DOHH2 (cell line): Measurements from ENCODE around the gene NRBP1.

Experiments
- H3F3A ChIP-seq: fragments of 200-600 bp; sonication (generic), shearing (Covaris generic); 2 replicates; pipeline ENCODE4 v1.6.0; 2016; ENCODE audit warnings: antibody characterized with exemption, mild to moderate bottlenecking; ENCODE audit not compliant: control insufficient read depth, insufficient read depth
- H3K27ac ChIP-seq: fragments of 200-600 bp; sonication (generic); 2 replicates; pipeline ENCODE4 v1.5.1; 2014; ENCODE audit warnings: low read depth, mild to moderate bottlenecking, low read length, moderate library complexity
- H3K27me3 ChIP-seq: fragments of 200-600 bp; sonication (generic); 2 replicates; pipeline ENCODE4 v1.6.1; 2014; ENCODE audit warnings: mild to moderate bottlenecking, low read length, mixed read lengths; ENCODE audit not compliant: control insufficient read depth
- H3K36me3 ChIP-seq: fragments of 200-600 bp; sonication (generic); 2 replicates; pipeline ENCODE4 v1.6.1; 2014; ENCODE audit warnings: mild to moderate bottlenecking, low read length, moderate library complexity, mixed read lengths; ENCODE audit not compliant: control insufficient read depth
- H3K4me1 ChIP-seq: fragments of 200-600 bp; sonication (generic); 2 replicates; pipeline ENCODE4 v1.6.1; 2014; ENCODE audit warnings: mild to moderate bottlenecking, low read length, mixed read lengths; ENCODE audit not compliant: control insufficient read depth
- H3K4me2 ChIP-seq: fragments of 200-600 bp; sonication (generic); 2 replicates; pipeline ENCODE4 v1.6.0; 2014; ENCODE audit warnings: mild to moderate bottlenecking, low read length, moderate library complexity
- H3K4me3 ChIP-seq: fragments of 200-600 bp; sonication (generic); 2 replicates; pipeline ENCODE4 v1.5.1; 2014; ENCODE audit warnings: mild to moderate bottlenecking, low read length, mixed read lengths
- H3K79me2 ChIP-seq: fragments of 200-600 bp; sonication (generic); 2 replicates; pipeline ENCODE4 v1.6.1; 2014; ENCODE audit warnings: mild to moderate bottlenecking, low read length, mixed read lengths; ENCODE audit not compliant: control insufficient read depth
- H3K9me2 ChIP-seq: fragments of 200-600 bp; sonication (generic); replicated peaks from 2 replicates; pipeline ENCODE4 v1.6.1; 2014; ENCODE audit warnings: mild to moderate bottlenecking, low read length, mixed read lengths; ENCODE audit not compliant: control insufficient read depth
- H3K9me3 ChIP-seq: fragments of 200-600 bp; sonication (generic); 2 replicates; pipeline ENCODE4 v1.6.1; 2014; ENCODE audit warnings: antibody characterized with exemption, low read length, mixed read lengths; ENCODE audit not compliant: control insufficient read depth, insufficient read depth
- H4K20me1 ChIP-seq: fragments of 200-600 bp; sonication (generic); 2 replicates; pipeline ENCODE4 v1.6.0; 2014; ENCODE audit warnings: low read depth, mild to moderate bottlenecking, antibody characterized with exemption, low read length, moderate library complexity; ENCODE audit not compliant: control insufficient read depth, insufficient read depth
- CTCF ChIP-seq: fragments of 200-600 bp; sonication (generic); IDR thresholded peaks from one replicate; pipeline ENCODE4 v1.5.1; 2014; ENCODE audit warnings: antibody characterized with exemption, mild to moderate bottlenecking, low read depth, low read length; ENCODE audit not compliant: poor library complexity, severe bottlenecking
- EZH2phosphoT487 ChIP-seq: fragments of 200-600 bp; sonication (generic); IDR thresholded peaks from 2 replicates; pipeline ENCODE4 v1.6.1; 2017; ENCODE audit warnings: borderline replicate concordance, mild to moderate bottlenecking, antibody characterized with exemption, low read length, moderate library complexity, mixed read lengths

The NRBP1 gene

GRCh38 chr2:27390822-27391679, 37.4 kb upstream of the NRBP1 start:
- Histone ChIP-seq H3K4me1 (no peaks in the 10 kb centered on the region), H4K20me1 (peaks cover 12% of the 10 kb centered on the region; the same call in 1 of the 2 replicates), H3K36me3 (peaks cover 50% of the 10 kb centered on the region), H3F3A (no peaks in the 10 kb centered on the region; the same call in 1 of the 2 replicates), H3K27ac (no peak overlapping the region), H3K9me2 (no peaks in the 10 kb centered on the region), H3K9me3 (no peaks in the 10 kb centered on the region), H3K27me3 (no peaks in the 10 kb centered on the region), H3K79me2 (peaks cover 90% of the 10 kb centered on the region), H3K4me3 (no peak overlapping the region), H3K4me2 (no peak overlapping the region)
- TF ChIP-seq EZH2phosphoT487 (no peak), CTCF (no peak)

GRCh38 chr2:27393225-27393624, 35.2 kb upstream of the NRBP1 start:
- no peak overlapping the region for H3K4me3 ChIP-seq
- H3K79me2 ChIP-seq, result peaks cover 100% of the 10 kb centered on the region
- TF ChIP-seq CTCF, result no peak
- TF ChIP-seq EZH2phosphoT487, result no peak
- no peaks in the 10 kb centered on the region; the same call in 1 of the 2 replicates for H3F3A ChIP-seq
- H3K36me3 ChIP-seq, result peaks cover 45% of the 10 kb centered on the region
- H3K9me2 ChIP-seq, result no peaks in the 10 kb centered on the region
- H3K27ac ChIP-seq, result no peak overlapping the region
- H3K4me2 ChIP-seq, result no peak overlapping the region
- H3K9me3 ChIP-seq, result no peaks in the 10 kb centered on the region
- H4K20me1 ChIP-seq, result peaks cover 19% of the 10 kb centered on the region
- H3K4me1 ChIP-seq, result no peaks in the 10 kb centered on the region
- no peaks in the 10 kb centered on the region for H3K27me3 ChIP-seq

- Histone ChIP-seq H4K20me1 (peaks cover 16% of the 10 kb centered on the region; the same call in 1 of the 2 replicates), H3K79me2 (peaks cover 99% of the 10 kb centered on the region), H3K27ac (no peak overlapping the region), H3F3A (no peaks in the 10 kb centered on the region), H3K36me3 (peaks cover 53% of the 10 kb centered on the region), H3K27me3 (no peaks in the 10 kb centered on the region), H3K4me3 (no peak overlapping the region), H3K4me2 (no peak overlapping the region), H3K9me2 (no peaks in the 10 kb centered on the region), H3K4me1 (no peaks in the 10 kb centered on the region), H3K9me3 (no peaks in the 10 kb centered on the region)
- TF ChIP-seq EZH2phosphoT487 (no peak), CTCF (no peak)
These were observed 29.5 kb upstream of the NRBP1 start for GRCh38 chr2:27398962-27399361.
